ENCODE measurements around the gene ARF6.
"Not testable (repeated sequence)": the region's sequence is repeated elsewhere in the genome, so short reads cannot be mapped to it uniquely, and the experiment has no call there.

ARF6 gene

DNA sequence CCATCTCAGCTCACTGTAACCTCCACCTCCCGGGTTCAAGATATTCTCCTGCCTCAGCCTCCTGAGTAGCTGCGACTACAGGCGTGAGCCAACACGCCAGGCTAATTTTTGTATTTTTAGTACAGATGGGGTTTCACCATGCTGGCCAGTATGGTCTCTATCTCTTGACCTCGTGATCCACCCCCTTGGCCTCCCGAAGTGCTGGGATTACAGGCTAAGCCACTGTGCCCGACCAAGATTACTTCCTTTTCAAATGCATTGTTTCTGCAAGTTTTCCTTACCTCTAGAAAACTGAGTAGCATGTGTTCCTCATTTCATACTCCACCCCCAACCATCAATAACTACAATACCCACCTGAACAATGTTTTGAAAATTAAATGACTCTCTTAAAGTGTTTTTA lies 13.1 kb downstream of the ARF6 start:
- no peak for DNase-seq (ENCODE audit: low read depth in 2 of 2)

DNA sequence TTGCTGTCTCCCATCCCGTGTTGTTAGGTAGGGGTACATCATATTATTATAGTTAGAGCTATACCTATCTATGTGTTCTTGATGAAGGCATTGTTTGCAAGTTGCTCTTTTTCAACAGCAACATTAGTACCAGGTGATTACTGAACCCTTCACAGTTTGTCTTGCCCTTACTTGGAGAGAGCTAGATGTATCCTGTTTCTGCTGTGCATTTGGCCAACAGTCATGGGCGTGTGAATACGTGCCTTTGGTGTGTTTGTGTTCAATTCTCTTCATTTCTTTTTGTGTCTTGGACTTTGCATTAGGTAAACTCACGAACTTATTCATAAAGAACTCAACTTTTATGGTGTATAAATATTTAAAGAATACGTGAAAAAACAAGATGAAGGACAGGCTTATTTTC lies 14.3 kb downstream of the ARF6 start:
- DNase-seq (ENCODE audit: low read depth in 2 of 2): no peak

GRCh38 chr14:49908433-49908782 lies 15.5 kb downstream of the ARF6 start:
- DNase-seq (ENCODE audit: low read depth in 2 of 2): no peak

DNA sequence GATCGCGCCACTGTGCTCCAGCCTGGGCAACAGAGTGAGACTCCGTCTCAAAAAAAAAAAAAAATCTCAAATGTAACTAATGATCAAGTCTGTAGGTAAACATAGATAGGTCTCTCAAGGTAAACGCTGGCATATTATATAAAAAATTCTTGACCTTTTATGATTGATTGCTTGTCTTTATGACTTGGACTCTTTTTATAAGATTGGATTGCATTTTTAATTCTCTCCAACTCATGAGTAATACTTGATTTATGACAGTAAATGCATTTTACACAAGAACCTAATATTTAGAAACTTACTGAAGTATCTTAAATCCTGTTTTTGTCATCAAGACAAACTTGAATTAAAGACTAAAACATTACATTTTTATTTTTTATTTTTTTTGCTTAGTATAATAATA lies 16.1 kb downstream of the ARF6 start:
- no peak for DNase-seq (ENCODE audit: low read depth in 2 of 2)

DNA sequence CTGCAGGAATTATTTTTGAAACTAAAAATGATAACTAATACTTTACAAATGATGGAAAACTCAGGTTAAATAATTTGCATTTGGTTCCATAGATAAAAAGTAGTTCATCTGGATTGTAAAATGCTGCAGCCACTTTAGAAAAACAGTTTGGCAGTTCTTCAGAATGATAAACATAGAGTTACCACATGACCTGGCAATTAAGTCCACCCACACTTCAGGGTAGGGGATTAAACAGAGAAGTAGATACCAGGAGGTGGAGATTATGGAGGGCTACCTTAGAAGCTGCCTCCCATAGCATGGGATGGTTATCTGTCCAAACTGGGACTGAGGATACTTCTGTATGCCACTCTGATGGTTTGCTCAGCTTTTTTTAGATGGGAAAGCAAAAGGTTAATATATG lies 22.2 kb downstream of the ARF6 start:
- DNase-seq (ENCODE audit: low read depth in 2 of 2): no peak

GRCh38 chr14:49918706-49919105 lies 25.8 kb downstream of the ARF6 start:
- no peak for DNase-seq (ENCODE audit: low read depth in 2 of 2)

GRCh38 chr14:49919825-49920659 lies 27.2 kb downstream of the ARF6 start:
- no peak for DNase-seq (ENCODE audit: low read depth in 2 of 2)

- DNase-seq (ENCODE audit: low read depth in 2 of 2): no peak
Measured at GRCh38 chr14:49920935-49921334, 28.1 kb downstream of the ARF6 start.

DNA sequence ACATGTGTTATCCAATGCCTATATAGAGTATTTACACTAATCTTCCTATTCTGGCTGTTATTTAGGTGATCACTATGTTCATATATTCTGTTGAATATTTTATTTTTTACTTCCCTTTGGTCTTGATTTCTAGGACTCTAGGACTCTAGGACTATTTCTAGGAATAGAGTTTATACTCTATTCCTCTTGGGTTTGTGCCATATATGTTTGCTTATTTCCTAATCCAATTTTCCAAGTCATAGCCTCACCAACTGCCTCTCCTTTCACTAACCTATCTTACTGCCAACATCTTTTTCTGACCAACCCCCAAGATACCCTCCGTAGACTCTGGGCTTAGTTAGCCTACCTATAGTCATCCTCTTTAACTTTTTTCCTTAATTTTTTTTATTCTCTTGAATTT lies 28.5 kb downstream of the ARF6 start:
- DNase-seq (ENCODE audit: low read depth in 2 of 2): no peak

GRCh38 chr14:49923442-49923841 lies 30.6 kb downstream of the ARF6 start:
- DNase-seq (ENCODE audit: low read depth in 2 of 2): no peak

DNA sequence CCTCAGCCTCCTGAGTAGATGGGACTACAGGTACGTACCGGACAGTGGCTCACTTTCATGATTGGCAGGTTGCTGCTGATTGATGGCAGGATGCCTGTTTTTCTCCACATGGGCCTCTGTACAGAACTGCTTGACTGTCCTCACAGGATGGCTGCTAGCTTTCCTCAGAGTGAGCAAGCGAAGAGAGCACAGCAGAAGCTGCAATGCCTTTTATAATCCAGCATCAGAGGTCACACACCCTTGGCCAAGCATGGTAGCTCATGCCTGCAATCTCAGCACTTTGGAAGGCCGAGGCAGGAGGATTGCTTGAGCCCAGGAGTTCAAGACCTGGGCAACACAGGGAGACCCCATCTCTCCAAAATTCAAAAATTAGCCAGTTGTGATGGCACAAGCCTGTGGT lies 31.0 kb downstream of the ARF6 start:
- DNase-seq (ENCODE audit: low read depth in 2 of 2): no peak

DNA sequence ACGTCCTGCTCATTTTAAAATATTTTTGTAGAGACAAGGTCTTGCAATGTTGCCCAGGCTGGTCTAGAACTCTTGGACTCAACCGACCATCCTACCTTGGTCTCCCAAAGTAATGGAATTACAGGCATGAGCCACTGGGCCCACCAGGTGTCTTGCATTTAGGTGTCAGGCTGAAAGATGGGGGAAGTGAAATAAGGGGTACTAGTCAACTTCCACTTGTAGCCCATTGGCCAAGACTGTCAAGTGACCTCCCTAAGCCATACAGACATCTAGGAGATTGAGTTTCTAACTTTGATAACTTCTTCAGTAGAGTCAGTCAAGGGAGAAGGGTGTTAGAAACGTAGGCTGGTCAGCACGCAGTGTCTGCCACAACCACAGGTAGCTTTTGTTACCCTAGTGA lies 32.0 kb downstream of the ARF6 start:
- DNase-seq (ENCODE audit: low read depth in 2 of 2): no peak

DNA sequence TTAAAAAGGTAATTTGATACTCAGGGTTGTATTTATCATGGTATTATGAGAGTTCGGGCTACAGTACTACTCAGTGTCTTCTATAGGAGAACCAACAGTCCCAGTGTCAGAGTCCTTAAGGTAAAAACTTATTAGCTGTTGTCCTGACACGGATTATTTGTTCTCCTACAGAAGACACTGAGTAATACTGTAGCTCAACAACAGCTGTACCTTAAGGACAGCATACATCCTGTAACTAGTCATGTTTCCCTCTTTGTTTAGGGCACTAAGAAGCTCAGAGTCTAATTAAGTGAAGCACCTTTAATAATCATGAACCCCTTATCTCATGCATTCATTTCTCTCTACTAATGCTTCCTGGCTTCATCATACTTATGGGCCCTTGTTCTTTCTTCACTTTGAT lies 33.9 kb downstream of the ARF6 start:
- no peak for DNase-seq (ENCODE audit: low read depth in 2 of 2)

DNA sequence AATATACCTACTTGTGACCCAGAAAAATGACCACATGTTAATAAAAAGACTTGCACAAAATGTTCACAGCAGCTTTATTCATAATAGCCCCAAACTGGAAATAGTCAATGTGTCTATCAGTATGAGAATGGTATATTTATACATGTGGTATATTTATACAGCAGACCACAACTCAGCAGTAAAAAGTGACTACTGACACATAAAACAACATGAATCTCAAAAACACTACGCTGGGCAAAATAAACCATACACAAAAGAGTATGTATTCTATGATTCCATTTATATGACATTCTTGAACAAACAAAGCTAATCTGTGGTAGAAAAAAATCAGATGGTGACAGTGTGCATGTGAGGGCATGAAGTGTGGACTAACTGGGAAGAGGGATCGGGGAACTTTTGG lies 35.1 kb downstream of the ARF6 start:
- DNase-seq (ENCODE audit: low read depth in 2 of 2): no peak

DNA sequence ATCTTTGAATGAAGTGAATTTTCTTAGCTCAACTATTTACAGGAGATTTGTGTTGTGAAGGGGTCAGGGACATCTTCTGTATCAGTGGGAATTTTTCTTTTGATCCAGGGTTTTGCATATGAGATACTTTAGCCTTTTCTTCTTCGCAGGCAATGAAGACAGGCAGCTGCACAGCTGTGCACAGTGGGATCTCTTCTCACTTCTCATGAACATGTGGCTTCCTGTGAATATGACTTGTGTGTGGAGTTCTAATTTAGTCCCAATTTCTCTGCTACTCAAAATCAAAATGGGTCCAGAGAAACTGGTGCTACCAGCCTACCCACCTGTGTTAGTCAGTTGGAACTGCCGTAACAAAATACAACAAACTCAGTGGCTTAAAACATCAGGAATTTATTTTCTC lies 37.8 kb downstream of the ARF6 start:
- no peak for DNase-seq (ENCODE audit: low read depth in 2 of 2)

DNA sequence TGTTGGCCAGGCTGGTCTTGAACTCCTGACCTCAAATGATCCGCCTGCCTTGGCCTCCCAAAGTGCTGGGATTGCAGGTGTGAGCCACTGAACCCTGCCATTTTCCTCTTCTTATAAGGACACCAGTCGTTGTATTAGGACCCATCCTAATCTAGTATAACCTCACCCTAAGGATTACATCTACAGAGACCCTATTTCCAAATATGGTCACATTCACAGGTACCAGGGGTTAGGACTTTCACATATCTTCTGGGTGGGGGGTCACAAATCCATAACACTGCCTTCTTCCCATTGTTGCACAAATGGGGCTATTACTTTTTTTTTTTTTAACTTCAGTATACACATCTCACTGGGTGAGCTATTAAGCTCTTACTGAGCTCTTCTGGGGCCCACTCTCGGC lies 38.6 kb downstream of the ARF6 start:
- DNase-seq (ENCODE audit: low read depth in 2 of 2): no peak

GRCh38 chr14:49933128-49933527 lies 40.2 kb downstream of the ARF6 start:
- DNase-seq (ENCODE audit: low read depth in 2 of 2): no peak

DNA sequence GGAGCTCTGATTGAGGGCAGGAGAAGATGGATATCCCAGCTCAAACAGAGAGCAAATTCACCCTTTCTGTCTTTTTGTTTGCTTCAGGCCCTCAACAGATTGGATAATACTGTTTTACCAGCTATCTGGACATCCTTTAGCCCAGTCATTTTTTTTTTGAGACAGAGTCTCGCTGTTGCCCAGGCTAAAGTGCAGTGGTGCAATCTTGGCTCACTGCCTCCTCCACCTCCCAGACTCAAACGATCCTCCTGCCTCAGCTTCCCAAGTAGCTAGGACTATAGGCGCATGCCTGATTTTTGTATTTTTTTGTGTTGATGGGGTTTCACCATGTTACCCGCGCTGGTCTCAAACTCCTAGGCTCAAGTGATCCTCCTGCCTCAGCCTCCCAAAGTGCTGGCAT lies 40.8 kb downstream of the ARF6 start:
- DNase-seq (ENCODE audit: low read depth in 2 of 2): no peak

GRCh38 chr14:49934646-49935045 lies 41.8 kb downstream of the ARF6 start:
- no peak for DNase-seq (ENCODE audit: low read depth in 2 of 2)

- DNase-seq (ENCODE audit: low read depth in 2 of 2): no peak
Measured at GRCh38 chr14:49935526-49935925, 42.6 kb downstream of the ARF6 start.

- not testable (repeated sequence) for DNase-seq (ENCODE audit: low read depth in 2 of 2)
Measured at GRCh38 chr14:49936246-49936645, 43.4 kb downstream of the ARF6 start.

GRCh38 chr14:49936882-49937281 lies 44.0 kb downstream of the ARF6 start:
- DNase-seq (ENCODE audit: low read depth in 2 of 2): not testable (repeated sequence)

GRCh38 chr14:49939215-49939614 lies 46.3 kb downstream of the ARF6 start:
- not testable (repeated sequence) for DNase-seq (ENCODE audit: low read depth in 2 of 2)

DNA sequence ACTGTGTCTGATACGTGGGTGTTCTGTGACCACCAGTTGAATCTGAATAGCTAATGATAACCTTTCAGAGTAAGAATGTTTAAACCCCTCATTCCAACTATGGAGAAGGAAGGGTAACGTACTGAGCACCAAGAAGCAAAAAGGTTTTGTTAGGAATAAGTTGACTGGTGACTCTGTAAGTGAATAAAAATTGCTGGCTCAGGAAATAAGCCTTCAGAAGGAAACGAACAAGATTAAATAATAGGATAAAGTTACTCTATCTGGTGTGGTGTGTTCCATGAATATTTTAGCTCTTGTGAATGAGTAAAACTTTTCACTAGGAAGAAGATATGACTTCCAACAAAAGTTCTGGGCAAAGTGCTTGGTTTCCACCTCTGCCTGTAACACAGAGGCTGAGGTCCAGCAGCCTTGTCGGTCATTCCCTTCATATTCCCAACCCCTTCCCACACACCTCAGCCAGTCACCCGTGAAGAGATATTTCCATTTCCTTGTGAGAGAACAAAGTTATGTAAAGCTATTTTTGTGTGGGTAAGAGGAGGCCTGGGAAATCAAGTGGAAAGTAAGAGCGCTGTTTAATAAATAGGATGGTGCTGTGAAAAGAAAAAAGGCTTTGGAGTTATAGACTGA lies 47.1 kb downstream of the ARF6 start:
- no peak for DNase-seq (ENCODE audit: low read depth in 2 of 2)
